H1 (cell line): ENCODE results near the gene MREG. TPM values are rescaled to one million over a fixed set of nuclear protein-coding genes. Genes with fewer than 3 reads are reported as not detected.

Experiments
- CTCF ChIA-PET: fragments of 300-600 bp; sonication (Branson Sonifier 250); formaldehyde crosslinking; loops from one replicate; lab custom pipeline; 2021; ENCODE audit not compliant: partially characterized antibody; lab: Charles Lee
- POLR2A ChIA-PET: fragments of 300-600 bp; sonication (Branson Sonifier 250); formaldehyde crosslinking; loops from one replicate; lab custom pipeline; 2021; ENCODE audit warnings: inconsistent platforms; ENCODE audit not compliant: partially characterized antibody; lab: Charles Lee
- DNase-seq, 2 experiments: peaks; one replicate each; pipeline versions ENCODE4 v3.0.0 to v3.0.0-alpha.2; 2010 to 2022; ENCODE audit warnings: low spot score in 2 of 2, low read depth in 1 of 2, mixed read lengths in 1 of 2
- FAIRE-seq: peaks from 2 replicates; lab custom pipeline; 2011; peaks lifted over from hg19 to GRCh38; lab: Jason Lieb, UNC
- H2AFZ ChIP-seq: 2 replicates; pipeline ENCODE4 v1.8.1; 2012; ENCODE audit warnings: low read length, inconsistent platforms
- H2AK5ac ChIP-seq: 2 replicates; pipeline ENCODE4 v1.6.1; 2013; ENCODE audit warnings: low read depth, low read length
- H2BK120ac ChIP-seq: replicated peaks from 2 replicates; pipeline ENCODE3; 2013; ENCODE audit warnings: low read depth, low read length, inconsistent platforms
- H2BK12ac ChIP-seq: 2 replicates; pipeline ENCODE4 v1.6.1; 2013; ENCODE audit warnings: low read depth, low read length
- H2BK15ac ChIP-seq: 2 replicates; pipeline ENCODE4 v1.6.1; 2013; ENCODE audit warnings: low read length
- H2BK20ac ChIP-seq: 2 replicates; pipeline ENCODE4 v1.6.1; 2013; ENCODE audit warnings: low read length
- H2BK5ac ChIP-seq: 2 replicates; pipeline ENCODE4 v1.6.1; 2013; ENCODE audit warnings: low read depth, low read length
- H3K14ac ChIP-seq: 2 replicates; pipeline ENCODE4 v1.6.1; 2013; ENCODE audit warnings: inconsistent platforms; ENCODE audit not compliant: insufficient read length
- H3K18ac ChIP-seq: 2 replicates; pipeline ENCODE4 v1.6.1; 2013; ENCODE audit warnings: low read length; ENCODE audit errors: extremely low read depth
- H3K23ac ChIP-seq: 2 replicates; pipeline ENCODE4 v1.6.1; 2013; ENCODE audit warnings: inconsistent platforms; ENCODE audit not compliant: insufficient read length
- H3K23me2 ChIP-seq: 2 replicates; pipeline ENCODE4 v1.6.1; 2013; ENCODE audit warnings: low read depth, low read length
- H3K27ac ChIP-seq: 2 replicates; pipeline ENCODE4 v1.6.1; 2011; ENCODE audit warnings: low read depth, low read length, inconsistent platforms
- H3K27me3 ChIP-seq, 4 experiments: replicated peaks in 1 of 4; 1 replicate in 1 of 4; 2 replicates in 3 of 4; pipeline versions ENCODE4 v1.6.1 to v1.8.1; 2011 to 2013; ENCODE audit warnings: low read length in 3 of 4, mild to moderate bottlenecking in 3 of 4, inconsistent platforms in 2 of 4, mixed read lengths in 2 of 4, moderate library complexity in 1 of 4; ENCODE audit not compliant: control insufficient read depth in 3 of 4, insufficient read depth in 3 of 4; ENCODE audit errors: extremely low read depth in 1 of 4
- H3K36me3 ChIP-seq, 4 experiments: 2 replicates each; pipeline versions ENCODE4 v1.6.1 to v1.8.1; 2011 to 2013; ENCODE audit warnings: mild to moderate bottlenecking in 4 of 4, low read length in 3 of 4, moderate library complexity in 2 of 4, control low read depth in 1 of 4, inconsistent platforms in 1 of 4; ENCODE audit not compliant: insufficient read depth in 4 of 4, control insufficient read depth in 2 of 4
- H3K4ac ChIP-seq: replicated peaks from 2 replicates; pipeline ENCODE3; 2013; ENCODE audit warnings: low read length, low read depth, mixed read lengths, inconsistent platforms; ENCODE audit not compliant: insufficient read length
- H3K4me1 ChIP-seq, 4 experiments: replicated peaks in 1 of 4; 1 replicate in 1 of 4; 2 replicates in 3 of 4; pipeline versions ENCODE4 v1.6.1 to v1.8.1; 2011 to 2013; ENCODE audit warnings: low read length in 3 of 4, inconsistent platforms in 2 of 4, mixed read lengths in 1 of 4; ENCODE audit not compliant: insufficient read depth in 4 of 4, control insufficient read depth in 3 of 4
- H3K4me2 ChIP-seq, 2 experiments: 2 replicates each; pipeline versions ENCODE4 v1.6.1 to v1.8.1; 2011 to 2013; ENCODE audit warnings: low read depth in 2 of 2, low read length in 2 of 2, control low read depth in 1 of 2, inconsistent platforms in 1 of 2, mild to moderate bottlenecking in 1 of 2; ENCODE audit not compliant: insufficient read depth in 1 of 2
- H3K4me3 ChIP-seq, 4 experiments: fragments of 200-600, 300-600 bp in 1 of 4; sonication (generic), shearing (Covaris generic), sonication (Bioruptor Twin) in 1 of 4; 2 replicates each; pipeline versions ENCODE4 v1.5.1 to v1.8.1; 2011 to 2016; ENCODE audit warnings: low read length in 4 of 4, low read depth in 3 of 4, control low read depth in 2 of 4, inconsistent platforms in 2 of 4, mild to moderate bottlenecking in 2 of 4, mixed read lengths in 1 of 4, moderate library complexity in 1 of 4; ENCODE audit not compliant: insufficient read depth in 2 of 4; ENCODE audit errors: extremely low read depth in 1 of 4
- H3K56ac ChIP-seq: replicated peaks from 2 replicates; pipeline ENCODE3; 2013; ENCODE audit warnings: low read depth, mild to moderate bottlenecking, mixed read lengths, low read length, inconsistent platforms; ENCODE audit not compliant: insufficient read length
- H3K79me1 ChIP-seq: 2 replicates; pipeline ENCODE4 v1.6.1; 2013; ENCODE audit warnings: low read depth, low read length, control low read depth
- H3K79me2 ChIP-seq, 2 experiments: 2 replicates each; pipeline versions ENCODE4 v1.6.1 to v1.8.1; 2012 to 2013; ENCODE audit warnings: low read length in 2 of 2, mild to moderate bottlenecking in 2 of 2, inconsistent platforms in 1 of 2; ENCODE audit not compliant: insufficient read depth in 2 of 2, control insufficient read depth in 1 of 2
- H3K9ac ChIP-seq, 4 experiments: replicated peaks in 1 of 4; 1 replicate in 1 of 4; 2 replicates in 3 of 4; pipeline versions ENCODE4 v1.6.1 to v1.8.1; 2011 to 2013; ENCODE audit warnings: low read depth in 3 of 4, low read length in 3 of 4, control low read depth in 2 of 4, mild to moderate bottlenecking in 2 of 4, moderate library complexity in 2 of 4, inconsistent platforms in 1 of 4; ENCODE audit errors: extremely low read depth in 1 of 4
- H3K9me3 ChIP-seq, 2 experiments: 2 replicates each; pipeline versions ENCODE4 v1.6.1 to v1.8.1; 2012 to 2013; ENCODE audit warnings: mild to moderate bottlenecking in 2 of 2, moderate library complexity in 2 of 2, control low read depth in 1 of 2, inconsistent platforms in 1 of 2, low read depth in 1 of 2, low read length in 1 of 2, mixed read lengths in 1 of 2; ENCODE audit not compliant: insufficient read depth in 2 of 2
- H4K20me1 ChIP-seq, 2 experiments: replicated peaks in 1 of 2; 2 replicates each; pipeline versions ENCODE3 to v1.8.1; 2011 to 2013; ENCODE audit warnings: inconsistent platforms in 2 of 2, low read length in 2 of 2, mild to moderate bottlenecking in 1 of 2; ENCODE audit not compliant: insufficient read depth in 2 of 2, control insufficient read depth in 1 of 2
- H4K5ac ChIP-seq: 2 replicates; pipeline ENCODE4 v1.6.1; 2013; ENCODE audit warnings: low read length, low read depth, mixed read lengths, inconsistent platforms; ENCODE audit not compliant: insufficient read length
- H4K8ac ChIP-seq: 2 replicates; pipeline ENCODE4 v1.8.0; 2013; ENCODE audit warnings: mild to moderate bottlenecking, moderate library complexity, low read length, inconsistent platforms; ENCODE audit not compliant: insufficient read depth; ENCODE audit errors: extremely low read depth
- H4K91ac ChIP-seq: replicated peaks from 2 replicates; pipeline ENCODE3; 2013; ENCODE audit warnings: low read length, mixed read lengths, inconsistent platforms; ENCODE audit not compliant: insufficient read length
- BCL11A ChIP-seq, 2 experiments: IDR thresholded peaks; one replicate each; pipeline ENCODE4 v1.6.1; 2011; ENCODE audit warnings: low read depth in 2 of 2, low read length in 2 of 2, mild to moderate bottlenecking in 2 of 2
- FOSL1 ChIP-seq: IDR thresholded peaks from 2 replicates; pipeline ENCODE4 v1.6.1; 2011; ENCODE audit warnings: mild to moderate bottlenecking, low read depth, low read length, moderate library complexity; ENCODE audit not compliant: insufficient read depth
- GTF2F1 ChIP-seq: IDR thresholded peaks from 2 replicates; pipeline ENCODE4 v1.6.1; 2012; ENCODE audit warnings: low read depth, low read length, improper control_type of control experiment, borderline replicate concordance
- MAFK ChIP-seq: IDR thresholded peaks from 2 replicates; pipeline ENCODE4 v1.6.1; 2012; ENCODE audit warnings: low read depth, mild to moderate bottlenecking, improper control_type of control experiment, low read length
- RBBP5 ChIP-seq: IDR thresholded peaks from 2 replicates; pipeline ENCODE4 v1.7.1; 2012; ENCODE audit warnings: low read depth, mild to moderate bottlenecking, inconsistent platforms, low read length, moderate library complexity, borderline replicate concordance
- SIX5 ChIP-seq: IDR thresholded peaks from 2 replicates; pipeline ENCODE4 v1.6.1; 2011; ENCODE audit warnings: mild to moderate bottlenecking, low read depth, low read length
- SRF ChIP-seq: IDR thresholded peaks from 2 replicates; pipeline ENCODE4 v1.6.1; 2011; ENCODE audit warnings: mild to moderate bottlenecking, low read depth, low read length, moderate library complexity
- TAF1 ChIP-seq: IDR thresholded peaks from 2 replicates; pipeline ENCODE4 v1.6.1; 2011; ENCODE audit warnings: mild to moderate bottlenecking, low read depth, low read length
- WGBS, 2 experiments: shearing (Covaris generic) in 1 of 2; methylation state at CpG; one replicate each; pipeline versions ENCODE4 v1.1.6 to v1.1.7; 2013 to 2015; ENCODE audit warnings: low lambda C conversion rate in 2 of 2, mixed read lengths in 2 of 2, inconsistent platforms in 1 of 2, low coverage in 1 of 2, missing lambda C conversion rate in 1 of 2; ENCODE audit not compliant: insufficient replicate concordance in 2 of 2, insufficient coverage in 1 of 2, insufficient read length in 1 of 2; ENCODE audit errors: extremely low coverage in 1 of 2, missing lambda C conversion rate in 1 of 2; 5-methylcytosine and 5-hydroxymethylcytosine counted together
- polyA plus RNA-seq, 7 experiments: library from polyadenylated mRNA; depleted of rRNA in 3 of 7; stranded (reverse) in 5 of 7; unstranded in 2 of 7; fragments of >200 nt in 5 of 7; fragments of 200-250 nt in 2 of 7; gene quantifications; 1 replicate in 5 of 7; 2 replicates in 1 of 7; 4 replicates in 1 of 7; pipeline versions ENCODE4 v1.2.1 to v1.2.3, GENCODE V29; 2011 to 2013; ENCODE audit warnings: missing spikeins in 2 of 7, mixed read lengths in 2 of 7
- total RNA-seq: library from RNA; stranded (reverse); fragmentation: NEBNext Ultra II Directional; extraction: Animal tissue kit (Norgen Biotek cat#: 25700); gene quantifications from 2 replicates; pipeline ENCODE4 v1.2.1, GENCODE V29; 2021

The MREG gene
- total and polyA plus RNA-seq, 2 of the 8 experiments (the other 6 are each of a cell fraction or from before 2014, with no cell fraction given) = 7.5 to 31.9 TPM

GRCh38 chr2:215900843-215901242 lies 112.5 kb downstream of the MREG start:
- DNase-seq = no peak
- Histone ChIP-seq H3K79me1 (no peaks in the 10 kb centered on the region), H3K36me3 (no peaks in the 10 kb centered on the region), H3K23me2 (no peaks in the 10 kb centered on the region), H3K27ac (no peak overlapping the region), H2AK5ac (no peak overlapping the region), H3K56ac (no peak overlapping the region), H4K8ac (no peak overlapping the region), H3K14ac (no peak overlapping the region), H3K9ac (no peak overlapping the region), H2BK15ac (no peak overlapping the region), H2AFZ (no peak overlapping the region), H3K23ac (no peak overlapping the region), H3K4ac (no peak overlapping the region), H2BK12ac (no peak overlapping the region), H3K79me2 (no peaks in the 10 kb centered on the region), H3K4me3 (no peak overlapping the region), H3K9me3 (no peaks in the 10 kb centered on the region), H2BK20ac (no peak overlapping the region), H3K4me2 (no peak overlapping the region), H4K91ac (no peak overlapping the region), H2BK5ac (no peak overlapping the region), H3K18ac (no peak overlapping the region), H4K5ac (no peak overlapping the region), H2BK120ac (no peak overlapping the region), H3K27me3 (0 out of 7 replicates have a peak, but pooled peaks cover 0 to 2% (median 0%) of the 10 kb centered on the region in 4 experiments), H4K20me1 (no peaks in the 10 kb centered on the region), H3K4me1 (no peaks in the 10 kb centered on the region)
- TF ChIP-seq SRF = no peak
- no peak for TF ChIP-seq TAF1
- no peak for TF ChIP-seq RBBP5
- TF ChIP-seq MAFK = no peak
- no peak for TF ChIP-seq GTF2F1
- no peak for TF ChIP-seq BCL11A (IDR thresholded peaks at IDR 0.05; ENCODE audit: low read depth in 2 of 2, low read length in 2 of 2)
- no peak for TF ChIP-seq SIX5
- no peak for TF ChIP-seq FOSL1
- ChIA-PET CTCF (interaction anchor here (0.8 to 3.2 kb wide), 2 partner anchors 10 to 19 kb away, joined by 3 to 7 read pairs; no protein-coding TSS in a partner anchor), POLR2A (no interaction called here)
- FAIRE-seq = no peak
- 95% methylated on average over 3 of the region's 3 CpGs; no CpG with 5 or more reads in 1 of the 2 experiments for WGBS, 2 experiments
